Gastrocnemius medialis (tissue), 4 donors: ENCODE measurements around the gene CDH2. TPM values are rescaled to one million over a fixed set of nuclear protein-coding genes. Genes with fewer than 3 reads are reported as not detected.

Experiments
- ATAC-seq, 2 donors: fragments of 150-250 bp; one replicate each; pipeline ENCODE4 v1.9.1; 2016
- DNase-seq, 2 donors: peaks; one replicate each; pipeline ENCODE4 v3.0.0-alpha.2; 2019
- H3K27ac ChIP-seq, 4 donors: fragments of 200-600 bp; sonication (generic); 1 replicate in 1 of 4; 2 replicates in 3 of 4; pipeline ENCODE4 v1.5.1; 2016 to 2018; ENCODE audit warnings: mild to moderate bottlenecking in 2 of 4, moderate library complexity in 1 of 4
- H3K27me3 ChIP-seq, 3 donors: fragments of 200-600 bp; sonication (generic) in 2 of 3; 1 replicate in 1 of 3; 2 replicates in 2 of 3; pipeline versions ENCODE4 v1.5.1 to v1.6.0; 2016 to 2019; ENCODE audit warnings: mild to moderate bottlenecking in 1 of 3, moderate library complexity in 1 of 3
- H3K36me3 ChIP-seq, 2 donors: fragments of 200-600 bp; sonication (generic) in 1 of 2; one replicate each; pipeline ENCODE4 v1.5.1; 2017 to 2018
- H3K4me1 ChIP-seq, 2 donors: fragments of 200-600 bp; sonication (generic) in 1 of 2; one replicate each; pipeline ENCODE4 v1.5.1; 2016 to 2017; ENCODE audit warnings: mild to moderate bottlenecking in 2 of 2
- H3K4me3 ChIP-seq, 4 donors: fragments of 200-600 bp; sonication (generic) in 3 of 4; 1 replicate in 1 of 4; 2 replicates in 3 of 4; pipeline ENCODE4 v1.5.1; 2016 to 2019; ENCODE audit warnings: mild to moderate bottlenecking in 2 of 4
- H3K9me3 ChIP-seq, 3 donors: fragments of 200-600 bp; sonication (generic) in 2 of 3; 1 replicate in 1 of 3; 2 replicates in 2 of 3; pipeline ENCODE4 v1.5.1; 2016 to 2019
- POLR2A ChIP-seq, 2 donors: fragments of 450-650 bp; IDR thresholded peaks; one replicate each; pipeline ENCODE4 v1.6.1; 2017; ENCODE audit warnings: antibody characterized with exemption in 2 of 2, mild to moderate bottlenecking in 2 of 2, moderate library complexity in 2 of 2
- in situ Hi-C, 4 donors: fragments of 200-750 bp; cut with MboI; loops; one replicate each; pipeline versions ENCODE4 v1.15.0 to v1.8.0; 2017; ENCODE audit warnings: low sequenced_read_pairs in 4 of 4
- intact Hi-C: fragments of 100-400 bp; cut with DNase I; formaldehyde crosslinking; loops from one replicate; pipeline ENCODE4 v1.15.1; 2023; ENCODE audit warnings: low total_unique reads
- total RNA-seq, 4 donors: library from RNA; depleted of rRNA; stranded (reverse); fragments of >200 nt; gene quantifications; one replicate each; pipeline versions ENCODE4 v1.1.0 to v1.2.3, GENCODE V29; 2016
- TF ChIP-seq, protein P1 (sequence below), 5 experiments: fragments of 450-650 bp in 3 of 5; fragments of 200-600 bp in 2 of 5; sonication (generic) in 2 of 5; IDR thresholded peaks in 4 of 5; conservative IDR thresholded peaks in 1 of 5; 1 replicate in 4 of 5; 2 replicates in 1 of 5; pipeline ENCODE4 v1.5.1; 2016 to 2019; ENCODE audit warnings: antibody characterized with exemption in 5 of 5, mild to moderate bottlenecking in 3 of 5, moderate library complexity in 3 of 5

The CDH2 gene
- total RNA-seq, 4 donors from 2014 or later = 0.38 to 0.62 (median 0.51) TPM; not detected in 1

DNA sequence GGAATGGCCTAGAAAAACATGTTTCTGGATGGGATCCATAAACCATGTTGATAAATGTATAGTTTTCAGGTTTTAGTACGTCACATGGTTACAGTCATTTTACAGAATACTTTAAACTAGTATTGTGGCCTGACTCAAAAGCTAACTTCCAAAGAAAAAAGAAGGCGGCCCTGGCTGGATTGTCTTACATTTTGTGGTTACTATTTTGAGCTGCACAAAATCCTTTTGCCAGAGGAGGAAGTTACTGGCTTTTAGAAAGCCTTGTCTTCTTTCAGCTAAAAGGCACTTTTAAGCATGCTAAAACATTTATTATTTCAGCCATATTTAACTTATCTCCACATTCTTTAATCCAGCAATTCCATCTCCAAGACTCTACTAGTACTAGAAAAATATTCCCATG is 227.9 kb downstream of the CDH2 start:
- Histone ChIP-seq H3K9me3 (no peaks in the 10 kb centered on the region), H3K4me1 (no peaks in the 10 kb centered on the region), H3K27ac (no peak overlapping the region), H3K27me3 (no peaks in the 10 kb centered on the region), H3K36me3 (no peaks in the 10 kb centered on the region), H3K4me3 (no peak overlapping the region)
- in situ Hi-C loops (no loop called here), intact Hi-C loops (no loop called here)
- no peak for DNase-seq
- no peak for ATAC-seq
- TF ChIP-seq, protein P1, sequence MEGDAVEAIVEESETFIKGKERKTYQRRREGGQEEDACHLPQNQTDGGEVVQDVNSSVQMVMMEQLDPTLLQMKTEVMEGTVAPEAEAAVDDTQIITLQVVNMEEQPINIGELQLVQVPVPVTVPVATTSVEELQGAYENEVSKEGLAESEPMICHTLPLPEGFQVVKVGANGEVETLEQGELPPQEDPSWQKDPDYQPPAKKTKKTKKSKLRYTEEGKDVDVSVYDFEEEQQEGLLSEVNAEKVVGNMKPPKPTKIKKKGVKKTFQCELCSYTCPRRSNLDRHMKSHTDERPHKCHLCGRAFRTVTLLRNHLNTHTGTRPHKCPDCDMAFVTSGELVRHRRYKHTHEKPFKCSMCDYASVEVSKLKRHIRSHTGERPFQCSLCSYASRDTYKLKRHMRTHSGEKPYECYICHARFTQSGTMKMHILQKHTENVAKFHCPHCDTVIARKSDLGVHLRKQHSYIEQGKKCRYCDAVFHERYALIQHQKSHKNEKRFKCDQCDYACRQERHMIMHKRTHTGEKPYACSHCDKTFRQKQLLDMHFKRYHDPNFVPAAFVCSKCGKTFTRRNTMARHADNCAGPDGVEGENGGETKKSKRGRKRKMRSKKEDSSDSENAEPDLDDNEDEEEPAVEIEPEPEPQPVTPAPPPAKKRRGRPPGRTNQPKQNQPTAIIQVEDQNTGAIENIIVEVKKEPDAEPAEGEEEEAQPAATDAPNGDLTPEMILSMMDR (IDR thresholded peaks at IDR 0.05 in 4 of 5, conservative IDR thresholded peaks at IDR 0.05 in 1 of 5) = no peak
- no peak for TF ChIP-seq POLR2A (IDR thresholded peaks at IDR 0.05)

DNA sequence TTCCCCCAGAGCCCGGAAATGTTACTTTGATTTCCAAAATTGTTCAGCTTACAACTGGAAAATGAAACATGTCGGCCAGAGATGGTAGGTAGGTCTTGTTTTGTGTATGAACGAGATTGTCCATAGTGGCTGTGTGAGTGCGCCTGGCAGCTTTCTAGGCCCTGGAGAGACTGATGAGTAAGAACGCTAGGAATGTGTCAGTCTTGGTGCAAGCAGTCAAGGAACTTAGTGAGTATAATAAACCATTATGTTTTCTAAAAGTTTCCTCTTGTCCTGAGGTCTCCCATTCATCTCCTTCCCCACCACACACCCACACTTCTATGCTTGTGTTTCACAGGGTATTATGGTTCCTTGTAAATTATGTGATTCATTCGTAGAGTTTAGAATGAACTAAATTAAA is 234.2 kb downstream of the CDH2 start:
- no peak for TF ChIP-seq POLR2A (IDR thresholded peaks at IDR 0.05)
- TF ChIP-seq, protein P1 (IDR thresholded peaks at IDR 0.05 in 4 of 5, conservative IDR thresholded peaks at IDR 0.05 in 1 of 5) = no peak
- H3K27ac ChIP-seq = no peak overlapping the region
- no peak for ATAC-seq
- intact Hi-C loops = no loop called here
- no peaks in the 10 kb centered on the region for H3K36me3 ChIP-seq
- DNase-seq = no peak
- H3K9me3 ChIP-seq = no peaks in the 10 kb centered on the region
- no peaks in the 10 kb centered on the region for H3K4me1 ChIP-seq
- no peak overlapping the region for H3K4me3 ChIP-seq
- in situ Hi-C loops = no loop called here
- no peaks in the 10 kb centered on the region for H3K27me3 ChIP-seq

DNA sequence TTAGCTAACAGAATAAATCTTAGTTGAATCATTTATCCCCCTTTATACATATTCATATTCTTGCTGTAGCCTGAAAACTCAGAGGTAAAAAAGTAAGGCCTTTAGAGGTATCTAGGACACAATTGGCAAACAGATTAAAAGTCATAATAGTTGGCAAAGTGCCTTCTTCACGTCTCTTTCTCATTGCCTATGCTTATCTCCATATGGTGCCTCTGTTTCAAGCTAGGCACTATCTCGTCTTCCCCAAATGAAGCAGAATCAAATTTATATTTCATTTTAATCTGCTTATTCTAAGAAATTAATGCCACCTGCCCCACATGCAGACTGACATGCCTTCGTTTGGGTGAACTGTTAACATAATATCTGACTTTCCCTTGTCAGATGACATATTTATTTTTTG is 245.4 kb downstream of the CDH2 start:
- Histone ChIP-seq H3K9me3 (no peaks in the 10 kb centered on the region), H3K27ac (no peak overlapping the region), H3K27me3 (no peaks in the 10 kb centered on the region), H3K36me3 (no peaks in the 10 kb centered on the region), H3K4me3 (no peak overlapping the region), H3K4me1 (no peaks in the 10 kb centered on the region)
- no peak for DNase-seq
- intact Hi-C loops = no loop called here
- no peak for TF ChIP-seq POLR2A (IDR thresholded peaks at IDR 0.05)
- TF ChIP-seq, protein P1 (IDR thresholded peaks at IDR 0.05 in 4 of 5, conservative IDR thresholded peaks at IDR 0.05 in 1 of 5) = no peak
- in situ Hi-C loops = no loop called here
- ATAC-seq = no peak

DNA sequence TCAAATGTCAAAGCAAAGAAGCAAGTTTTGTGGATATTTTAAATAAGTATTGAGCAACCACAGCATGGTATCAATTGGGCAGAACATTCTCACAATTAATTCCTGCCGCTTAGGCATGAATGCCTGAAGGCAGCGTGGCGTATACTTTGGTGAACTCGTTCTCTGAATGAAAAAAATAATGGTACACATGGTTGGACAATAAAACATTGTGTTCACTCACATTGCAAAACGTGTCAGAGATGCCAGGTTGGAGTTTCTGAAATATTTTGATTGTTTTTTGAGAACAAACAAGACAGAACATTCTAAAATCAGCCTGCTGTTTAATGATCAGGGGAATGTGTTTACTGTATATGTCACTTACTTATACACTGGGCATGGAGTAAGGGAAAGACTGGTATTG is 254.2 kb downstream of the CDH2 start:
- H3K4me1 ChIP-seq = no peaks in the 10 kb centered on the region
- no peak overlapping the region for H3K4me3 ChIP-seq
- intact Hi-C loops (no loop called here), in situ Hi-C loops (no loop called here)
- no peak for TF ChIP-seq POLR2A (IDR thresholded peaks at IDR 0.05)
- TF ChIP-seq, protein P1 (IDR thresholded peaks at IDR 0.05 in 4 of 5, conservative IDR thresholded peaks at IDR 0.05 in 1 of 5) = no peak
- DNase-seq (no peak), ATAC-seq (no peak)
- no peak overlapping the region for H3K27ac ChIP-seq
- no peaks in the 10 kb centered on the region for H3K36me3 ChIP-seq
- H3K9me3 ChIP-seq = no peaks in the 10 kb centered on the region
- H3K27me3 ChIP-seq = no peaks in the 10 kb centered on the region
